Psoas muscle (tissue), 8 donors: ENCODE measurements around the gene SPAG5. TPM values are rescaled to one million over a fixed set of nuclear protein-coding genes. Genes with fewer than 3 reads are reported as not detected.

Experiments
- ATAC-seq, 4 donors: fragments of 200-7000 bp; cut with Tn5 transposase; one replicate each; pipeline ENCODE4 v1.9.1; 2020; ENCODE audit warnings: moderate library complexity in 3 of 4, mild to moderate bottlenecking in 2 of 4
- DNase-seq, 2 donors: peaks; one replicate each; pipeline ENCODE4 v3.0.0-alpha.2; 2020
- H3K27ac ChIP-seq: fragments of 200-600 bp; one replicate; pipeline ENCODE4 v1.8.0; 2022
- H3K27me3 ChIP-seq, 3 donors: fragments of 200-600 bp in 1 of 3; one replicate each; pipeline versions ENCODE4 v1.6.1 to v1.8.0; 2013 to 2022; ENCODE audit warnings: low read length in 2 of 3, mild to moderate bottlenecking in 2 of 3, moderate library complexity in 1 of 3; ENCODE audit not compliant: insufficient read depth in 3 of 3
- H3K36me3 ChIP-seq, 2 donors: fragments of 200-600 bp in 1 of 2; one replicate each; pipeline versions ENCODE4 v1.6.1 to v1.8.0; 2013 to 2022; ENCODE audit warnings: low read depth in 1 of 2, mild to moderate bottlenecking in 1 of 2, moderate library complexity in 1 of 2; ENCODE audit not compliant: insufficient read depth in 1 of 2
- H3K4me1 ChIP-seq: fragments of 200-600 bp; one replicate; pipeline ENCODE4 v1.8.0; 2022
- H3K4me3 ChIP-seq: fragments of 200-600 bp; one replicate; pipeline ENCODE4 v1.8.0; 2022; ENCODE audit warnings: mild to moderate bottlenecking
- H3K9me3 ChIP-seq: fragments of 200-600 bp; one replicate; pipeline ENCODE4 v1.8.0; 2022
- WGBS, 3 donors: extraction: QIAGEN DNeasy Blood & Tissue Kit; methylation state at CpG; one replicate each; pipeline versions ENCODE4 v1.1.6 to v1.1.7; 2013; 5-methylcytosine and 5-hydroxymethylcytosine counted together
- intact Hi-C, 2 donors: fragments of 100-400 bp; cut with DNase I; formaldehyde crosslinking; loops; one replicate each; pipeline versions ENCODE4 v1.11.0 to v1.14.2; 2022
- polyA plus RNA-seq, 3 donors: library from polyadenylated mRNA; stranded (reverse); fragments of 200-250 nt; gene quantifications; one replicate each; pipeline ENCODE4 v1.2.3, GENCODE V29; 2013
- total RNA-seq, 4 donors: library from RNA; stranded (reverse); fragmentation: NEBNext Ultra II Directional in 2 of 4; extraction: Animal tissue kit (Norgen Biotek cat#: 25700) in 2 of 4; gene quantifications; one replicate each; pipeline versions ENCODE4 v1.2.1 to v1.2.4, GENCODE V29; 2021 to 2023
- TF ChIP-seq, protein P1 (sequence below): fragments of 200-600 bp; IDR thresholded peaks from one replicate; pipeline ENCODE4 v1.8.0; 2022; ENCODE audit warnings: antibody characterized with exemption
- donor health status: healthy with polysubstance abuse.
- donor health status: DM: no; HTN: no; CAD: no; lungs with moderate emphysema.
- donor health status: Bipolar disorder and iron deficiency.
- donor health status: healthy.
- donor health status: DM: yes; HTN: yes; CAD: no.
- donor health status: DM: no; HTN: no; CAD: no.
- donor health status: DM: no; HTN: no; CAD: no.
- donor health status: DM: yes; HTN: yes; CAD: no.

Gene SPAG5
- total and polyA plus RNA-seq, 7 donors, result 0.15 to 2.4 (median 1.1) TPM

DNA sequence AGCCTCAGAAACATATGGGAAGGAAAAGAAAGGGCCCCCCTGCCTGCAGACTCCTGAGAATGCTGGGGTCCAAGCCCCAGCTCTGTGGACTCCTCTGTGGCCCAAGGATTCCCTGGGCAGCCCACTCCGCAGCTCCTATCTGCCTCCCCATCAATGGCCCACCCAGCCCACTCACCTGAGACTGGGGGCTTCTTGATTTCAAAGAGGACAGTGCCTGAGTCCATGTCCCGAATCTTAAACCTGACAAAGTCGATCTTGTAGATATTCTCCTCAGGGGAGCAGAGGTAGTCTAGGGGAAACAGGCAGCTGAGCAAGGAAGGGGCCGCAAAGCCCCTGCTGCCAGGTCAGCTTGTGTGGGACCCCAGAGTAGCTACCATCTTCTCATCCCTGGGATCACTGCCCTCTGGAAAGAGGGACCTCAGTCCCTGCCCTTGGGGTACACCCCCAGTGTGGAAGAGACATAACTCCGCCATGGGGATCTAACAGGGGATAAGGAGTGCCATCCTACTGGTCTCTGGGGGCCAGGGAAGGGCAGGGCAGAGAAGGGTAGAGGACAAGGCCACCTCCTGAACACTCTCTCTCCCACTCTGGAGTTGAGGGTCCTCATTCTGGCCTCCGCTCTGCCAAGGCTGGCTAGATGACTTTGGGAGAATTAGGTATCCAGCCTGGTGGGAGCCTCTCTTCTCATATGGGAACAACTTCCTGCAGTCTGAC is 50.3 kb downstream of the SPAG5 start:
- no peaks in the 10 kb centered on the region for H3K27me3 ChIP-seq
- peaks cover 5% of the 10 kb centered on the region for H3K4me1 ChIP-seq
- intact Hi-C loops, result no loop called here
- WGBS, 3 donors, result 88 to 89% (median 89%) methylated on average over 6 of the region's 6 CpGs
- ATAC-seq, result no peak
- no peaks in the 10 kb centered on the region for H3K9me3 ChIP-seq
- TF ChIP-seq, protein P1, sequence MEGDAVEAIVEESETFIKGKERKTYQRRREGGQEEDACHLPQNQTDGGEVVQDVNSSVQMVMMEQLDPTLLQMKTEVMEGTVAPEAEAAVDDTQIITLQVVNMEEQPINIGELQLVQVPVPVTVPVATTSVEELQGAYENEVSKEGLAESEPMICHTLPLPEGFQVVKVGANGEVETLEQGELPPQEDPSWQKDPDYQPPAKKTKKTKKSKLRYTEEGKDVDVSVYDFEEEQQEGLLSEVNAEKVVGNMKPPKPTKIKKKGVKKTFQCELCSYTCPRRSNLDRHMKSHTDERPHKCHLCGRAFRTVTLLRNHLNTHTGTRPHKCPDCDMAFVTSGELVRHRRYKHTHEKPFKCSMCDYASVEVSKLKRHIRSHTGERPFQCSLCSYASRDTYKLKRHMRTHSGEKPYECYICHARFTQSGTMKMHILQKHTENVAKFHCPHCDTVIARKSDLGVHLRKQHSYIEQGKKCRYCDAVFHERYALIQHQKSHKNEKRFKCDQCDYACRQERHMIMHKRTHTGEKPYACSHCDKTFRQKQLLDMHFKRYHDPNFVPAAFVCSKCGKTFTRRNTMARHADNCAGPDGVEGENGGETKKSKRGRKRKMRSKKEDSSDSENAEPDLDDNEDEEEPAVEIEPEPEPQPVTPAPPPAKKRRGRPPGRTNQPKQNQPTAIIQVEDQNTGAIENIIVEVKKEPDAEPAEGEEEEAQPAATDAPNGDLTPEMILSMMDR, result no peak
- no peak overlapping the region for H3K4me3 ChIP-seq
- no peak overlapping the region for H3K27ac ChIP-seq
- DNase-seq, result no peak
- peaks cover 0 to 14% of the 10 kb centered on the region in 2 donors for H3K36me3 ChIP-seq

DNA sequence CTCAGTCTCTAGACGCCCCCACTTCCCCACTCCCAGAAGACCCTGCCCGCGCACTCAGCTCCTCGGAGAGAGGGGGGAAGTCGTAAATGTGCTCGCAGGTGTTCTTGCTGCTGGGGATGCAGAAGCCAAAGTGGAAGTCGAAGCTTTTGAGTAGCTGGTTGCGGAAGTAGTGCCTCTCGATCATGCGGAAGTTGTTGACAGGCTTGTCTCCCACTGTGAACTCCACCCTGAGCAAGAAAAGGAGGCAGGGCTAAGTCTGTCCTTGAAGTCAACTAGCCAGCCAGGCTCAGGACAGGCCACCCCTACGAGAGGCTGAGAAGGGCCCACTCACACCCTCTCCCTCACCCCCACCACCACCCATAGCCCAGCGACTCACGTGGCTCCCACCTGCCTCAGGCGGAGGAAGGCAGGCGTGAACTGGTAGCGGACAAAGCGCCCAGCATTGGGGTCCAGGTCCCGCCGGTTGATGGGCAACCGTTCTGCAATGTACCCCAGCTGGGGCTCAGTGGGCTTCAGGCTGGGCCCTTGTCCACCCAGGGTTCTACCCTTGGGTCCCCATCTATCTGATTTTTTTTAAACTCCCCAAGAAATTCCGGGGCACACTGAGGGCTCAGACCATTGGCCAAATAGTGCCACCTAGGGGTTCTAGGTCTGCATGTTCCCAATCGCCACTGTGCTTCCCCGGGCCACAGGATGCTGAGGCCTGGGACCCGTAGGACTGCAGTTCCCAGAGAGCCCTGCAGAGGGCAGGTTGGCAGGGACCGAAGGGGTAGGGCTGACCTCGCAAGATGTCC is 51.0 kb downstream of the SPAG5 start:
- Histone ChIP-seq H3K27me3 (no peaks in the 10 kb centered on the region), H3K36me3 (peaks cover 0 to 9% of the 10 kb centered on the region in 2 donors), H3K9me3 (no peaks in the 10 kb centered on the region), H3K4me1 (peaks cover 5% of the 10 kb centered on the region), H3K27ac (no peak overlapping the region), H3K4me3 (no peak overlapping the region)
- intact Hi-C loops, result no loop called here
- DNase-seq (peak; percentile 72 to 82), ATAC-seq (peak; percentile 43 to 66 (median 59))
- TF ChIP-seq, protein P1, result peak; percentile 65
- WGBS, 3 donors, result 72 to 76% (median 73%) methylated on average over 25 to 26 of the region's 26 CpGs

DNA sequence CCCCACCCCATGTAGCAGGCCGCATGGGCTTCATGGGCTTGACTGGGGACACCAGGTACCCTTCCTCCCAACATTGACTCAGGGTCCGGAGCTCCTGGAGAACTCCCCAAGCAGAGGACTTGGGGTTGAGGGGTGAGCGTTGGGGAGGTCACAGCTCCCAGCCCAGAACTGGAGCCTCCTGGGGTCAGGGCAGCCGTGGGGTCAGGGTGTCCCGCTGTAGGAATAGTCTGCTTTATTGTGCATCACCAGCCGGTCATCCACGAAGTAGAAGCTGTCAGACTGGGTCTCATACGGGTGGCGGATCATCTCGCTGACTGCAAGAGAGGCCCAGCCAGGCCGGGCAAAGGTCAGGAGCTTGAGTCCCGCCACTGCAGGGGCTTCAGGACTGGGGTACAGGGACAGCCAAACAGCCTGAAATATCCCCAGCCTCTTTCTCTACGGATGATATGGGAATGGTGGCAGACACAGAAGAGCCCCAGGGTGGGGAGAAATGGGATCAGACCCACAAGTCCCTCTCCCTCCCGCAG is 51.7 kb downstream of the SPAG5 start:
- no peak overlapping the region for H3K27ac ChIP-seq
- peaks cover 0 to 9% of the 10 kb centered on the region in 2 donors for H3K36me3 ChIP-seq
- H3K4me1 ChIP-seq, result peaks cover 5% of the 10 kb centered on the region
- DNase-seq (no peak), ATAC-seq (no peak)
- 87 to 94% (median 93%) methylated on average over 14 of the region's 14 CpGs for WGBS, 3 donors
- intact Hi-C loops, result no loop called here
- H3K27me3 ChIP-seq, result no peaks in the 10 kb centered on the region
- TF ChIP-seq, protein P1, result no peak
- no peaks in the 10 kb centered on the region for H3K9me3 ChIP-seq
- H3K4me3 ChIP-seq, result no peak overlapping the region

DNA sequence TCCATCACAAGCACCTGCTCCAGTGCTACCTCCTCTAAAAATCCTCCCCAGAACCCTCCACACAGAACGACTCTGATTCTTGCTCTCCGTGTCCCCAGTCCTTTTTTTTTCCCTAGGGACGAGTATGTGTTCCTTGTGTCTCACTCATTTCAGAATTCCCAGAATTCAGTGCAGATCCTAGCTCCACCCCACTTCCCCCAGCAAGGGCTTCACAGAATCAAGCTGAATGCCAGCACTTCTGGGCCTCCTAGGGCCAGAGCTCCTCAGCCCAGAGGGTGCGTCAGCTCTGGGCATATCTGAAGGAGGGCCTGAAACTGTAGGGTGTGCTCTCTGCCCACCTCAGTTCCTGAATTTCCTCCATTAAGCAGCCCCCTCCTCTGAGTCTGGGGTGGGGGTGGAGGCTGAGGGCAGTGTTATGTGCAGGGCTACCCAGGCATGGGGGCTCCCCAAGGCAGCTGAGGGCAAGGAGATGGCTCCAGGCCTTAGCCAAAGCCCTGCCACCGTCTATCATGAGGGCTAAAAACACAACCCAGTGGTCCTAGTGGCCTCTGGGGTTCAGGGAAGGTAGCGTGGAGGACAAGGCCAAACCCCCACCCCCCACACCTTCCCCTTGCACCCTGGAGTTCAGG is 52.9 kb downstream of the SPAG5 start:
- no peak for DNase-seq
- WGBS, 3 donors, result 64 to 69% (median 65%) methylated on average over 6 of the region's 6 CpGs

More for the DNA sequence above, 52.9 kb downstream of the SPAG5 start:
- TF ChIP-seq, protein P1, result no peak
- no peaks in the 10 kb centered on the region for H3K4me1 ChIP-seq
- intact Hi-C loops, result no loop called here
- H3K4me3 ChIP-seq, result no peak overlapping the region
- peaks cover 0 to 9% of the 10 kb centered on the region in 2 donors for H3K36me3 ChIP-seq
- no peaks in the 10 kb centered on the region for H3K27me3 ChIP-seq
- ATAC-seq, result no peak
- H3K9me3 ChIP-seq, result no peaks in the 10 kb centered on the region
- no peak overlapping the region for H3K27ac ChIP-seq
